DMS153 (cell line): ENCODE measurements around the gene PLEKHA4.
A peak's percentile ranks its signal among the peaks of the same experiment; 100 is the strongest.
"Not testable (repeated sequence)": the region's sequence is repeated elsewhere in the genome, so short reads cannot be mapped to it uniquely, and the experiment has no call there.

Source experiments
- DNase-seq: peaks from one replicate; lab custom pipeline; 2025; lab: John Stamatoyannopoulos, UW

Gene PLEKHA4, protein sequence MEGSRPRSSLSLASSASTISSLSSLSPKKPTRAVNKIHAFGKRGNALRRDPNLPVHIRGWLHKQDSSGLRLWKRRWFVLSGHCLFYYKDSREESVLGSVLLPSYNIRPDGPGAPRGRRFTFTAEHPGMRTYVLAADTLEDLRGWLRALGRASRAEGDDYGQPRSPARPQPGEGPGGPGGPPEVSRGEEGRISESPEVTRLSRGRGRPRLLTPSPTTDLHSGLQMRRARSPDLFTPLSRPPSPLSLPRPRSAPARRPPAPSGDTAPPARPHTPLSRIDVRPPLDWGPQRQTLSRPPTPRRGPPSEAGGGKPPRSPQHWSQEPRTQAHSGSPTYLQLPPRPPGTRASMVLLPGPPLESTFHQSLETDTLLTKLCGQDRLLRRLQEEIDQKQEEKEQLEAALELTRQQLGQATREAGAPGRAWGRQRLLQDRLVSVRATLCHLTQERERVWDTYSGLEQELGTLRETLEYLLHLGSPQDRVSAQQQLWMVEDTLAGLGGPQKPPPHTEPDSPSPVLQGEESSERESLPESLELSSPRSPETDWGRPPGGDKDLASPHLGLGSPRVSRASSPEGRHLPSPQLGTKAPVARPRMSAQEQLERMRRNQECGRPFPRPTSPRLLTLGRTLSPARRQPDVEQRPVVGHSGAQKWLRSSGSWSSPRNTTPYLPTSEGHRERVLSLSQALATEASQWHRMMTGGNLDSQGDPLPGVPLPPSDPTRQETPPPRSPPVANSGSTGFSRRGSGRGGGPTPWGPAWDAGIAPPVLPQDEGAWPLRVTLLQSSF

DNA sequence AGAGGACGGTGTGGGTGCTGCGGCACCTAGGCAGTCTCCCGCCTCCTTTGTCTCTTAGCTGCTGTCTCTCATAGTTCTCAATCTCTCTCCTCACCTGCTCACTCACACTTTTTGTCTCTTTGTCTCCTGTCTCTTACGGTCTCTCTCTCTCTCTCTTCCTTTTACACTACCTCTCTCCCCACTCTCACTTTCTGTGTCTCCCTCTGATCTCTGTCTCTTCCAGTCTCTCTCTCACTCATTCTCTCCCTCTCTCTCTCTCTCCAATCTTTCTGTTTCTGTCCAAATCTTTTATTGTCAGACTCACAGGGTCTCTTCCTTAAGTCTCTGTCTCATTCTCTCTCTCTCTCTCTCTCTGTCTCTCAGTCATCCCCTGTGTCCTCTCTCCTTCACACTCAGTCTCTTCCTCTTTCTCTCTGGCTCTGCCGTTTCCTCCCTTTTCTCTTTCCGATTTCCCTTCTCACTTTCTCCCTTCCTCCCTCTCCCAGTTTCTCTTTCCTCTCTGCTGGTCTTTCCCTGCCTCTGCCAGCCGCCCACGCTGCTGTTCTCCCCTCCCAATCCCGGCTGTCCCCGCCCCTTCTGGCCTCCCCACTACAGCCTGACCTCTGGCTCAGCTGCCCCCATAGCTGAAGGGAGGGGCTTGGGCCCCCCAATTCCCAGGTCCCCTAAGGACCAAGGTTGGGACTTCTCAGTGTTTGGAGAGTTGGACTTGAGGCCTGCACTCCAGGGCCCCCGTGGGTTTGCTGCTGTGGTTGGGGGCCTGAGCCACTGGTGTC lies at the start of gene PLEKHA4:
TSS of gene PLEKHA4 (minus strand) at position 504 of the 773 bp plus-strand sequence. CDS start 997 bp downstream, outside the sequence.
- DNase-seq = no peak

DNA sequence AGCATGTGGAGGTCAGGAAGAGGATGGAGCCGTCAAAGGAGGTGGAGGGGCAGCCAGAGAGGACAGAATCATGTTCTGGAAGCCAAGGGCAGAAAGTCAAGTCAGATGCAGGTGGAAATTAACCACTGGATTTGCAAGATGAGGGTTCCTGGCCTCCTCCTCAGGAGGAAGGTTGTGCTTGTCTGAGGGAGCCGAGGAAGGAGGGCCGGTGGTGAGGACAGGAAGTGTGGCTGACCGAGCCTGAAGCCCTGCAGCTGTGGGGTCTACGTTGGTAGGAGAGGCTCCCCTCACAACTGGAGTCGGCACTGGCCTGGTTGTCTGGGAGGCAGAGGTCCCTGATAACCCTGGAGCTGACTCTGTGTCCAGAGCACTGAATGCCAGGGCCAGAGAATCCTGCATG lies 49.7 kb upstream of the PLEKHA4 start:
- no peak for DNase-seq

- peak; percentile 53 for DNase-seq
Observed at GRCh38 chr19:48915757-48916156, 47.3 kb upstream of the PLEKHA4 start.

GRCh38 chr19:48914181-48914580 lies 45.8 kb upstream of the PLEKHA4 start:
- no peak for DNase-seq

GRCh38 chr19:48913114-48913889 lies 44.9 kb upstream of the PLEKHA4 start:
- DNase-seq = no peak

GRCh38 chr19:48910803-48911202 lies 42.4 kb upstream of the PLEKHA4 start:
- no peak for DNase-seq

DNA sequence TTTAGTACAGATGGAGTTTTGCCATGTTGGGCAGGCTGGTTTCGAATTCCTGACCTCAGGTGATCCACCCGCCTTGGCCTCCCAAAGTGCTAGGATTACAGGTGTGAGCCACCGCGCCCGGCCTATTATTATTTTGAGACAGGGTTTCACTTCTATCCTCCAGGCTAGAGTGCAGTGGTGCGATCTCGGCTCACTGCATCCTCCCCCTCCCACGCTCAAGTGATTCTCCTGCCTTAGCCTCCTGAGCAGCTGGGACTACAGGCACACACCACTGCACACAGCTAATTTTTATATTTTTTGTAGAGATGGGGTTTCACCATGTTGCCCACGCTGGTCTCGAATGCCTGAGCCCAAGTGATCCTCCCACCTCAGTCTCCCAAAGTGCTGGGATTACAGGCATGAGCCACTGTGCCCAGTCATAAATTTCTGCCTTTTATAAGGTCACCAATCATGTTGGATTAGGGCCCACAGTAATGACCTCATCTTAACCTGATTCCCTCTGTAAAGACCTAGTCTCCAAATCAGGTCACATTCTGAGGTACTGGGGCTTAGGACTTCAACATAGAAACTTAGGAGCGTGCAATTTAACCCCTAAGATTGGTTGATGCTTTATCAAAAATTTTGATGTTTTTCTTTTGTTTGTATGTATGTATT lies 41.1 kb upstream of the PLEKHA4 start:
- not testable (repeated sequence) for DNase-seq

DNA sequence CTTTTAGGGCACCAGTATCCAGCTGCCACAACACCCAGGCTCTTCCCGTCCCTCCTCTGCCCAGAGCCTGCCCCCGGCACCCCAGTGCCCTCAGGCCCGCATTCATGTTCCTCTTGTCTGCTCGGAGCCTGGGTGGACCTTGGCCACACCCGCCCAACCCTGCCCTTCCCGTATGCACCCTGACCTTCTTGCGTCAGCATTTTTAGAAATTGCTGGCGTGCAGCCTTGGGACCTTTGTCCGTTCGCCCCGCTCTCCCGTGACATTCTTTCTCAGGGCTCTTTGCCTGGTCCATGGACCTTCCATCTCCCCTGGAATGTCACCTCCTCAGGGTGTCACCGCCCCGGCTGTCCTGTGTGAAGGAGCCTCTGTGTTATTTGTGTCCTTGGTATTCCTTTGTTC lies 39.3 kb upstream of the PLEKHA4 start:
- DNase-seq = no peak

- DNase-seq = no peak
Observed at GRCh38 chr19:48906324-48906723, 37.9 kb upstream of the PLEKHA4 start.

DNA sequence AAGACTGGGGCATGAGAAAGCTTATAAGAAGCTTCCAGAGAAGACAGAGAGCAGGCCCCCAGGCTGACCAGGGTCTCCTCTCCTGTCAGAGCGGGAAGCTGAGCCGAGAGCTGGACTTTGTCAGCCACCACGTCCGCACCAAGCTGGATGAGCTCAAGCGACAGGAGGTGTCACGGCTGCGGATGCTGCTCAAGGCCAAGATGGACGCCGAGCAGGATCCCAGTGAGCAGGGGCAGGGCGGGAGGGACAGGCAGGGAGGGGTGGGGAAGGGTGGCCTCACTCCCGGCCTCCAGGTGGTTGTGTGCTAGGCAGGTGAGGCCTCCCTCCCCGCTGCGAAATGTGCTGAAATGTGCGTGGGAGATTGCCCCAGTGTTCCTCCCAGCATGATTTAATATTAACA lies 37.2 kb upstream of the PLEKHA4 start:
- DNase-seq = no peak

GRCh38 chr19:48903788-48904187 lies 35.4 kb upstream of the PLEKHA4 start:
- not testable (repeated sequence) for DNase-seq

DNA sequence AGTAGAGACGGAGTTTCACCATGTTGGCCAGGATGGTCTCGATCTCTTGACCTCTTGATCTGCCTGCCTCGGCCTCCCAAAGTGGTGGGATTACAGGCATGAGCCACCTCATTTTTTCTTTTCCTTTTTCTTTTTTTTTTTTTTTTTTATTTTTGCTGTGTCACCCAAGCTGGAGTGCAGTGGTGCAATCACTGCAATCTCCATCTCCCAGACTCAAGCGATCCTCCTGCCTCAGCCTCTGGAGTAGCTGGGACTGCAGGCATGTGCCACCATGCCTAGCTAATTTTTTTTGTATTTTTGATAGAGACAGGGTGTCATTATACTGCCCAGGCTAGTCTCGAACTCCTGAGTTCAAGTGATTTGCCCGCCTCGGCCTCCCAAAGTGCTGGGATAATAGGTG lies 33.9 kb upstream of the PLEKHA4 start:
- not testable (repeated sequence) for DNase-seq

DNA sequence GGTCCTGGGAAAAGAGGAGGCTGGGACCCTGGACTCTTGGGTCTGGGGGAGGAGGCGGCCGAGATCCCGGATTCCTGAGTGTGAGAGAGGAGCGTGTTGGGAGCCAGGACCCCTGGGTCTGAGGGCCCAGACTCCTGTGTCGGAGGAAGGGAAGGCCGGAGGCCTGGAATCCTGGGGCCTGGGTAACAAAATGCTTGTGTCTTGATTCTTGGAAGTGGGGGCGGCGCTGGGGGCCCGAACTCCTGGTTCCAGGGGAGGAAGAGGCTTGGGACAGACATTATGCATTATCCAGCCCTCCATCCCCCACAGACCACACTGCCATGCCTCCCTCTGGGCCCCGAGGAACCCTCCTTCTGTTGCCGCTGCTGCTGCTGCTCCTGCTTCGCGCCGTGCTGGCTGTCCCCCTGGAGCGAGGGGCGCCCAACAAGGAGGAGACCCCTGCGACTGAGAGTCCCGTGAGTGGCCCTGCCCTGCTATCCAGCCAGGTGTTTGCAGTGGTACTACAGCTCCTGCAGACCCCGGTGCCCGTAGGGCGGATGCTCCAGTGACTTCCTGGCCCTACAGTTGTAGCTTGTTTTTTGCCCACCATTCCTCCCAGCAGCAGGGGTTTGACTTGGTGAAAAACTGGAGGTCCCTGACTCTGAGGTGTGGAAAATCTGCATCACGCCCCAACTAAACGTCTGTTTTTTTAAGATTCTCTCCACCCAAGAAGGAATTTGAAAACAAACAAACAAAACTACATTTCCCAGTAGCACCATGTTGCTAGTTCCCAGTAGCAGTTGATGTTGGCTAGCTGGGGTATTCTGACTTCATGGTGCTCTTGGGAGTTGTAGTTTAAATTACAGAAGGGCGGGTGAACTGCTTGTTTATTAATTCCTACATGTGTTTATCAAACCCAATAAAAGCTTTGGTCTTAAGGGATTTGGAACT lies 32.3 kb upstream of the PLEKHA4 start:
- DNase-seq = no peak

GRCh38 chr19:48899781-48900476 lies 31.5 kb upstream of the PLEKHA4 start, which contains the start of gene NUCB1:
Gene NUCB1 (plus strand): TSS chr19:48900312. CDS start chr19:48900797, 485 bp downstream.
- DNase-seq = peak; percentile 98

- not testable (repeated sequence) for DNase-seq
Observed at GRCh38 chr19:48899386-48899749, 31.0 kb upstream of the PLEKHA4 start.

DNA sequence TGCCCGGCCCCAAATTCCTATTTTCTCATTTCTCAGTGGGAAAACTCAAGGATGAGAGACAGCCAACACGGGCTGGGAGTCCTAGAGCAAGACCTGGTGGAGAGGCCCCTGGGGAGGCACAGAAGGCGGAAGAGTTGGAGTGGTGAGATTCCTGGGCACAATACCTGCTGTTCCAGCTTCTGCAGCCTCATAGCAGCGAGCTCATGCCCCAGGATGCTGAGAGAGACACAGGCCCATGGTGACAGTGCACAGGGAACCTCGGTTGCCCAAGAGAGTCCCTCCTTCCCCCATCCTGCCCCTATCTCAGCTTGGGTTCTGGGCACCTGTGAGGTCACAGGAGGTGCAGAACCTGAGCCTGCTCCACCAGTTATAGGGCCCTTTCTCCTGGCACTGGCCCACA lies 28.8 kb upstream of the PLEKHA4 start:
- DNase-seq = no peak

DNA sequence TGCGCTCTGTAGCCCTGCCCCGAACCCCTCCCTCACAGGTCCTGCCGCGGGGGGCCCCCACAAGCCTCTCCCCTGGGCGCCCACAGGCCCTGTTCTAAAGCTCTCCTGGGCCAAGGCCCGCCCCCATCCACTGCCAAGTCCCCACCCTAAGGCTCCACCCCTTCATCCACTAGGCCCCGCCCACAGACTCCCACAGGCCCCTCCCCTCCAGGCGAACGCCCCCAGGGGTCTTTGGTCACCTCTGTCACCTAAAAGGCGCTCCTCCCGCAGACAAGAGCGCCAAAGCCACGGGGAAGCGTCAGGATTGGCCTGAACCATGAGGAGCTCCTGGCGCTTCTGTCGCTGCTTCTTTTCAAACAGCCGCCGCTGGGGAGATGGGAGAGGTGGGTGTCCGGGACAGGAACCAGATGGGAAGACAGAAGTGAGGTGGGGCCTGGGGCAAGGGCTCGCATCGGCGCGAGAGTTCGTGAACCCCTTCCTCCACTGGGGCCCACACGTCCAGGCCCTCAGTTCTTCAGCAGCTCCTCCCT lies 27.8 kb upstream of the PLEKHA4 start:
- no peak for DNase-seq

GRCh38 chr19:48895226-48895625 lies 26.8 kb upstream of the PLEKHA4 start:
- DNase-seq = no peak

GRCh38 chr19:48890551-48890950 lies 22.1 kb upstream of the PLEKHA4 start:
- DNase-seq = no peak
